Activated gamma-delta T cell treated with anti-CD3 and anti-CD28 coated beads, Interleukin-2, amount 50 U/mL, for 16 hours (primary cell): Measurements from ENCODE around the gene PHACTR1.
"Not testable (repeated sequence)": the region's sequence is repeated elsewhere in the genome, so short reads cannot be mapped to it uniquely, and the experiment has no call there.

ENCODE experiments used
- DNase-seq: peaks from one replicate; pipeline ENCODE4 v3.0.0-alpha.2; 2020; ENCODE audit warnings: low read depth

Gene PHACTR1

GRCh38 chr6:13239530-13240455 is 523.2 kb downstream of the PHACTR1 start:
- no peak for DNase-seq

- DNase-seq: no peak
Measured at GRCh38 chr6:13241364-13241763, 524.8 kb downstream of the PHACTR1 start.

- no peak for DNase-seq
Measured at GRCh38 chr6:13242178-13242577, 525.6 kb downstream of the PHACTR1 start.

- no peak for DNase-seq
Measured at GRCh38 chr6:13242590-13242989, 526.0 kb downstream of the PHACTR1 start.

- DNase-seq: no peak
Measured at GRCh38 chr6:13243033-13243432, 526.5 kb downstream of the PHACTR1 start.

- not testable (repeated sequence) for DNase-seq
Measured at GRCh38 chr6:13243745-13244144, 527.2 kb downstream of the PHACTR1 start.

GRCh38 chr6:13247627-13248026 is 531.1 kb downstream of the PHACTR1 start:
- DNase-seq: no peak

GRCh38 chr6:13248053-13248452 is 531.5 kb downstream of the PHACTR1 start:
- DNase-seq: no peak

GRCh38 chr6:13248584-13248985 is 532.0 kb downstream of the PHACTR1 start:
- no peak for DNase-seq

- no peak for DNase-seq
Measured at GRCh38 chr6:13248994-13249393, 532.4 kb downstream of the PHACTR1 start.

- DNase-seq: no peak
Measured at GRCh38 chr6:13249817-13250216, 533.2 kb downstream of the PHACTR1 start.

- no peak for DNase-seq
Measured at GRCh38 chr6:13250703-13251102, 534.1 kb downstream of the PHACTR1 start.

GRCh38 chr6:13251242-13251641 is 534.7 kb downstream of the PHACTR1 start:
- DNase-seq: no peak

- DNase-seq: no peak
Measured at GRCh38 chr6:13252790-13253189, 536.2 kb downstream of the PHACTR1 start.

GRCh38 chr6:13253272-13253671 is 536.7 kb downstream of the PHACTR1 start:
- DNase-seq: no peak

GRCh38 chr6:13256266-13257001 is 539.9 kb downstream of the PHACTR1 start:
- no peak for DNase-seq

GRCh38 chr6:13259393-13259792 is 542.8 kb downstream of the PHACTR1 start:
- DNase-seq: no peak

- DNase-seq: no peak
Measured at GRCh38 chr6:13260101-13260598, 543.6 kb downstream of the PHACTR1 start.

- DNase-seq: no peak
Measured at GRCh38 chr6:13260831-13261230, 544.3 kb downstream of the PHACTR1 start.

- DNase-seq: no peak
Measured at GRCh38 chr6:13261464-13261994, 545.0 kb downstream of the PHACTR1 start.

GRCh38 chr6:13262302-13263230 is 546.0 kb downstream of the PHACTR1 start:
- DNase-seq: no peak

- no peak for DNase-seq
Measured at GRCh38 chr6:13263669-13264068, 547.1 kb downstream of the PHACTR1 start.
